Activated CD4-positive, alpha-beta T cell treated with anti-CD3 and anti-CD28 coated beads for 36 hours (primary cell): ENCODE data around the gene ZNF366. TPM values are rescaled to one million over a fixed set of nuclear protein-coding genes. Genes with fewer than 3 reads are reported as not detected.

ENCODE experiments used
- ATAC-seq: fragments of 200-7000 bp; cut with Tn5 transposase; one replicate; pipeline ENCODE4 v1.10.0; 2021; ENCODE audit warnings: mild to moderate bottlenecking, moderate library complexity
- CTCF ChIA-PET: fragments of 350-600 bp; sonication (Branson Sonifier 250); formaldehyde crosslinking; loops from one replicate; lab custom pipeline; 2021; ENCODE audit warnings: antibody characterized with exemption; lab: Charles Lee
- POLR2A ChIA-PET: fragments of 350-600 bp; sonication (Branson Sonifier 250); formaldehyde crosslinking; loops from one replicate; lab custom pipeline; 2021; ENCODE audit warnings: antibody characterized with exemption, inconsistent platforms; lab: Charles Lee
- DNase-seq: peaks from one replicate; pipeline ENCODE4 v3.0.0-alpha.2; 2020
- H3K27ac Mint-ChIP-seq: one replicate; pipeline ENCODE4 v1.8.0; 2021; ENCODE audit warnings: mixed read lengths
- H3K27me3 Mint-ChIP-seq: one replicate; pipeline ENCODE4 v1.8.0; 2021; ENCODE audit warnings: mixed read lengths
- H3K36me3 Mint-ChIP-seq: one replicate; pipeline ENCODE4 v1.8.0; 2021; ENCODE audit warnings: low read depth, mixed read lengths
- H3K4me1 Mint-ChIP-seq: one replicate; pipeline ENCODE4 v1.8.0; 2021; ENCODE audit warnings: mixed read lengths
- H3K4me3 Mint-ChIP-seq: one replicate; pipeline ENCODE4 v1.8.0; 2021; ENCODE audit warnings: mild to moderate bottlenecking, moderate library complexity, mixed read lengths
- H3K9me3 Mint-ChIP-seq: one replicate; pipeline ENCODE4 v1.8.0; 2021; ENCODE audit warnings: low read depth, mixed read lengths
- intact Hi-C, 2 experiments: fragments of 100-400 bp; cut with DNase I in 1 of 2; cut with micrococcal nuclease in 1 of 2; formaldehyde crosslinking; loops; one replicate each; pipeline versions ENCODE4 v1.14.2 to v1.15.1; 2022 to 2024; cut with DNase I, micrococcal nuclease
- total RNA-seq, 2 experiments: library from RNA; stranded (reverse); gene quantifications; one replicate each; pipeline ENCODE4 v1.2.3, GENCODE V29; 2021

ZNF366 gene
- total RNA-seq, 2 experiments from 2014 or later: not detected

- Mint-ChIP-seq H3K4me3 (no peak overlapping the region), H3K4me1 (no peaks in the 10 kb centered on the region), H3K27me3 (peaks cover 12% of the 10 kb centered on the region), H3K9me3 (no peaks in the 10 kb centered on the region), H3K27ac (no peak overlapping the region), H3K36me3 (no peaks in the 10 kb centered on the region)
- ATAC-seq: no peak
- ChIA-PET POLR2A (no interaction called here), CTCF (no interaction called here)
- intact Hi-C loops: no loop called here
- no peak for DNase-seq
Observed at GRCh38 chr5:72434781-72435437, 72.3 kb downstream of the ZNF366 start.

- CTCF ChIA-PET: no interaction called here
- no peak overlapping the region for H3K4me3 Mint-ChIP-seq
Observed at GRCh38 chr5:72434056-72434780, 73.0 kb downstream of the ZNF366 start.

GRCh38 chr5:72433522-72433921 is 73.7 kb downstream of the ZNF366 start:
- H3K9me3 Mint-ChIP-seq: no peaks in the 10 kb centered on the region
- intact Hi-C loops: no loop called here
- ChIA-PET POLR2A (no interaction called here), CTCF (no interaction called here)
- no peaks in the 10 kb centered on the region for H3K4me1 Mint-ChIP-seq
- H3K4me3 Mint-ChIP-seq: no peak overlapping the region
- DNase-seq: no peak
- no peaks in the 10 kb centered on the region for H3K36me3 Mint-ChIP-seq
- ATAC-seq: no peak
- peaks cover 11% of the 10 kb centered on the region for H3K27me3 Mint-ChIP-seq
- no peak overlapping the region for H3K27ac Mint-ChIP-seq

More at GRCh38 chr5:72434056-72434780, 73.0 kb downstream of the ZNF366 start:
- H3K9me3 Mint-ChIP-seq: no peaks in the 10 kb centered on the region
- ATAC-seq (no peak), DNase-seq (no peak)
- intact Hi-C loops: no loop called here
- POLR2A ChIA-PET: no interaction called here
- H3K4me1 Mint-ChIP-seq: no peaks in the 10 kb centered on the region
- no peaks in the 10 kb centered on the region for H3K36me3 Mint-ChIP-seq
- H3K27ac Mint-ChIP-seq: no peak overlapping the region
- peaks cover 11% of the 10 kb centered on the region for H3K27me3 Mint-ChIP-seq

- intact Hi-C loops: no loop called here
- no peak overlapping the region for H3K27ac Mint-ChIP-seq
- no peaks in the 10 kb centered on the region for H3K4me1 Mint-ChIP-seq
- DNase-seq (no peak), ATAC-seq (no peak)
- no peak overlapping the region for H3K4me3 Mint-ChIP-seq
- ChIA-PET POLR2A (no interaction called here), CTCF (no interaction called here)
- H3K36me3 Mint-ChIP-seq: no peaks in the 10 kb centered on the region
- H3K9me3 Mint-ChIP-seq: no peaks in the 10 kb centered on the region
- H3K27me3 Mint-ChIP-seq: peaks cover 14% of the 10 kb centered on the region
Observed at GRCh38 chr5:72428669-72429068, 78.5 kb downstream of the ZNF366 start.

GRCh38 chr5:72427488-72428437 is 79.4 kb downstream of the ZNF366 start:
- intact Hi-C loops: no loop called here
- Mint-ChIP-seq H3K4me1 (no peaks in the 10 kb centered on the region), H3K27ac (no peak overlapping the region), H3K27me3 (peaks cover 14% of the 10 kb centered on the region), H3K36me3 (no peaks in the 10 kb centered on the region), H3K4me3 (no peak overlapping the region), H3K9me3 (no peaks in the 10 kb centered on the region)
- POLR2A ChIA-PET: no interaction called here
- DNase-seq: no peak
- CTCF ChIA-PET: no interaction called here
- ATAC-seq: no peak

GRCh38 chr5:72427016-72427415 is 80.2 kb downstream of the ZNF366 start:
- no peak for ATAC-seq
- Mint-ChIP-seq H3K4me3 (no peak overlapping the region), H3K9me3 (no peaks in the 10 kb centered on the region), H3K27me3 (peaks cover 14% of the 10 kb centered on the region), H3K36me3 (no peaks in the 10 kb centered on the region), H3K4me1 (no peaks in the 10 kb centered on the region), H3K27ac (no peak overlapping the region)
- intact Hi-C loops: no loop called here
- DNase-seq: no peak
- CTCF ChIA-PET: no interaction called here
- POLR2A ChIA-PET: no interaction called here

GRCh38 chr5:72426019-72426418 is 81.2 kb downstream of the ZNF366 start:
- H3K27me3 Mint-ChIP-seq: peaks cover 17% of the 10 kb centered on the region

GRCh38 chr5:72418271-72418670 is 88.9 kb downstream of the ZNF366 start:
- intact Hi-C loops: no loop called here
- H3K27ac Mint-ChIP-seq: no peak overlapping the region
- ATAC-seq (no peak), DNase-seq (no peak)
- H3K36me3 Mint-ChIP-seq: no peaks in the 10 kb centered on the region
- no peak overlapping the region for H3K4me3 Mint-ChIP-seq
- no peaks in the 10 kb centered on the region for H3K9me3 Mint-ChIP-seq
- CTCF ChIA-PET: no interaction called here
- POLR2A ChIA-PET: no interaction called here
- H3K4me1 Mint-ChIP-seq: no peaks in the 10 kb centered on the region
- H3K27me3 Mint-ChIP-seq: peaks cover 2% of the 10 kb centered on the region

More at GRCh38 chr5:72426019-72426418, 81.2 kb downstream of the ZNF366 start:
- no peak overlapping the region for H3K27ac Mint-ChIP-seq
- no peak overlapping the region for H3K4me3 Mint-ChIP-seq
- ChIA-PET POLR2A (no interaction called here), CTCF (no interaction called here)
- H3K36me3 Mint-ChIP-seq: no peaks in the 10 kb centered on the region
- intact Hi-C loops: no loop called here
- DNase-seq (no peak), ATAC-seq (no peak)
- no peaks in the 10 kb centered on the region for H3K4me1 Mint-ChIP-seq
- H3K9me3 Mint-ChIP-seq: no peaks in the 10 kb centered on the region

- ChIA-PET POLR2A (no interaction called here), CTCF (interaction anchor here (1.0 kb wide), 1 partner anchor 15 kb away, joined by 3 read pairs; no protein-coding TSS in a partner anchor)
- no peaks in the 10 kb centered on the region for H3K9me3 Mint-ChIP-seq
- no peaks in the 10 kb centered on the region for H3K36me3 Mint-ChIP-seq
- no peak overlapping the region for H3K27ac Mint-ChIP-seq
- ATAC-seq: no peak
- no peaks in the 10 kb centered on the region for H3K4me1 Mint-ChIP-seq
- DNase-seq: no peak
- peaks cover 2% of the 10 kb centered on the region for H3K27me3 Mint-ChIP-seq
- intact Hi-C loops: no loop called here
- H3K4me3 Mint-ChIP-seq: no peak overlapping the region
Observed at GRCh38 chr5:72417333-72418062, 89.7 kb downstream of the ZNF366 start.

GRCh38 chr5:72415616-72416325 is 91.4 kb downstream of the ZNF366 start:
- ChIA-PET POLR2A (no interaction called here), CTCF (interaction anchor here (0.9 kb wide), 1 partner anchor 50 kb away, joined by 3 read pairs; no protein-coding TSS in a partner anchor)
- DNase-seq (no peak), ATAC-seq (no peak)
- Mint-ChIP-seq H3K27me3 (peaks cover 4% of the 10 kb centered on the region), H3K27ac (no peak overlapping the region), H3K4me3 (no peak overlapping the region), H3K36me3 (no peaks in the 10 kb centered on the region), H3K4me1 (no peaks in the 10 kb centered on the region), H3K9me3 (no peaks in the 10 kb centered on the region)
- intact Hi-C loops: no loop called here
